SK-N-SH (cell line): Measurements from ENCODE around the gene MMP19. TPM values are rescaled to one million over a fixed set of nuclear protein-coding genes. Genes with fewer than 3 reads are reported as not detected.

Experiments used
- CTCF ChIA-PET: fragments of 300-600, 350-600 bp; formaldehyde crosslinking; extraction: SDS; loops from one replicate; lab custom pipeline; 2021; lab: Yijun Ruan, JAX
- POLR2A ChIA-PET: fragments of 350-600 bp; sonication (Branson Sonifier 250); formaldehyde crosslinking; extraction: SDS; loops from one replicate; lab custom pipeline; 2020; ENCODE audit warnings: antibody characterized with exemption, inconsistent platforms; lab: Yijun Ruan, JAX
- DNase-seq: peaks from one replicate; pipeline ENCODE4 v3.0.0; 2012
- H2AFZ ChIP-seq: fragments of 200-600 bp; sonication (generic); 2 replicates; pipeline ENCODE4 v1.8.1; 2016; ENCODE audit warnings: antibody characterized with exemption, mild to moderate bottlenecking, low read depth
- H3F3A ChIP-seq: fragments of 200-600 bp; sonication (generic); replicated peaks from 2 replicates; pipeline ENCODE3; 2016; ENCODE audit warnings: antibody characterized with exemption, mild to moderate bottlenecking; ENCODE audit not compliant: insufficient read depth
- H3K27ac ChIP-seq, 2 experiments: fragments of 200-500 bp in 1 of 2; fragments of 200-600 bp in 1 of 2; sonication (Bioruptor generic) in 1 of 2; sonication (generic), shearing (Covaris generic) in 1 of 2; 2 replicates each; pipeline versions ENCODE4 v1.5.1 to v1.6.1; 2014 to 2016; ENCODE audit warnings: low read depth in 2 of 2, inconsistent platforms in 1 of 2, low read length in 1 of 2, mild to moderate bottlenecking in 1 of 2, mixed read lengths in 1 of 2
- H3K27me3 ChIP-seq: fragments of 200-600 bp; sonication (generic), shearing (Covaris generic); 2 replicates; pipeline ENCODE4 v1.6.1; 2016; ENCODE audit warnings: mixed run types; ENCODE audit not compliant: insufficient read depth
- H3K36me3 ChIP-seq, 2 experiments: fragments of 200-500 bp in 1 of 2; fragments of 200-600 bp in 1 of 2; sonication (Bioruptor generic) in 1 of 2; sonication (generic) in 1 of 2; replicated peaks in 1 of 2; 2 replicates each; pipeline versions ENCODE3 to v1.5.1; 2014 to 2016; ENCODE audit warnings: low read length in 1 of 2, mild to moderate bottlenecking in 1 of 2; ENCODE audit not compliant: insufficient read depth in 2 of 2, control insufficient read depth in 1 of 2
- H3K4me1 ChIP-seq, 2 experiments: fragments of 200-500 bp in 1 of 2; fragments of 200-600 bp in 1 of 2; sonication (Bioruptor generic) in 1 of 2; sonication (generic), shearing (Covaris generic) in 1 of 2; 2 replicates each; pipeline versions ENCODE4 v1.5.1 to v1.6.1; 2014 to 2016; ENCODE audit warnings: low read depth in 1 of 2, low read length in 1 of 2, mixed run types in 1 of 2; ENCODE audit not compliant: insufficient read depth in 2 of 2, control insufficient read depth in 1 of 2
- H3K4me2 ChIP-seq: fragments of 200-600 bp; sonication (generic), shearing (Covaris generic); 2 replicates; pipeline ENCODE4 v1.6.1; 2017; ENCODE audit warnings: mixed run types
- H3K4me3 ChIP-seq, 2 experiments: fragments of 200-500 bp in 1 of 2; fragments of 200-600 bp in 1 of 2; sonication (Bioruptor generic) in 1 of 2; sonication (generic), shearing (Covaris generic) in 1 of 2; 2 replicates each; pipeline versions ENCODE4 v1.5.1 to v1.8.1; 2014 to 2016; ENCODE audit warnings: low read depth in 2 of 2, inconsistent platforms in 1 of 2, low read length in 1 of 2, mild to moderate bottlenecking in 1 of 2, mixed read lengths in 1 of 2, moderate library complexity in 1 of 2
- H3K79me2 ChIP-seq: fragments of 200-600 bp; sonication (generic); 2 replicates; pipeline ENCODE4 v1.8.1; 2017; ENCODE audit warnings: mild to moderate bottlenecking; ENCODE audit not compliant: insufficient read depth
- H3K9ac ChIP-seq: fragments of 200-600 bp; sonication (generic); 2 replicates; pipeline ENCODE4 v1.6.1; 2017; ENCODE audit warnings: mixed run types
- H3K9me2 ChIP-seq: fragments of 200-600 bp; sonication (generic); 2 replicates; pipeline ENCODE4 v1.6.1; 2017; ENCODE audit warnings: mixed run types
- H3K9me3 ChIP-seq: fragments of 200-600 bp; sonication (generic); 2 replicates; pipeline ENCODE4 v1.6.1; 2017; ENCODE audit warnings: mixed run types, mild to moderate bottlenecking, moderate library complexity
- H4K20me1 ChIP-seq: fragments of 200-600 bp; sonication (generic); 2 replicates; pipeline ENCODE4 v1.6.1; 2017; ENCODE audit warnings: mild to moderate bottlenecking, mixed run types; ENCODE audit not compliant: insufficient read depth
- CHD2 ChIP-seq: fragments of 150-350 bp; IDR thresholded peaks from 2 replicates; pipeline ENCODE4 v1.6.1; 2018; ENCODE audit warnings: low read length; ENCODE audit not compliant: partially characterized antibody
- CTCF ChIP-seq: fragments of 200-600 bp; sonication (generic); IDR thresholded peaks from 2 replicates; pipeline ENCODE4 v1.6.1; 2017; ENCODE audit warnings: antibody characterized with exemption, mild to moderate bottlenecking, moderate library complexity
- ELF1 ChIP-seq: IDR thresholded peaks from 2 replicates; pipeline ENCODE4 v1.4.0; 2012
- EZH2phosphoT487 ChIP-seq: fragments of 200-600 bp; sonication (generic); IDR thresholded peaks from 2 replicates; pipeline ENCODE4 v1.6.1; 2017; ENCODE audit warnings: low read depth, mixed run types, mild to moderate bottlenecking, antibody characterized with exemption, moderate library complexity, borderline replicate concordance
- FOXJ3 ChIP-seq: sonication (generic); formaldehyde crosslinking; IDR thresholded peaks from 2 replicates; pipeline ENCODE4 v1.5.1; 2020; ENCODE audit warnings: mild to moderate bottlenecking, missing genetic modification reagents
- FOXM1 ChIP-seq: IDR thresholded peaks from 2 replicates; pipeline ENCODE4 v1.4.0; 2012; ENCODE audit warnings: low read depth, mild to moderate bottlenecking
- GATA2 ChIP-seq: sonication (generic); formaldehyde crosslinking; IDR thresholded peaks from 2 replicates; pipeline ENCODE4 v1.5.0; 2020; ENCODE audit warnings: mild to moderate bottlenecking, missing genetic modification reagents
- IRF3 ChIP-seq: fragments of 150-350 bp; IDR thresholded peaks from 2 replicates; pipeline ENCODE4 v1.6.1; 2016; ENCODE audit warnings: mild to moderate bottlenecking, low read depth, low read length
- JUND ChIP-seq: IDR thresholded peaks from 2 replicates; pipeline ENCODE4 v1.4.0; 2012
- NRF1 ChIP-seq: IDR thresholded peaks from 2 replicates; pipeline ENCODE4 v1.6.1; 2012; ENCODE audit warnings: low read depth, mild to moderate bottlenecking, low read length
- PBX3 ChIP-seq: IDR thresholded peaks from 2 replicates; pipeline ENCODE4; 2012
- POLR2AphosphoS5 ChIP-seq: IDR thresholded peaks from 2 replicates; pipeline ENCODE4 v1.6.1; 2012; ENCODE audit warnings: low read depth, low read length
- RAD21 ChIP-seq: IDR thresholded peaks from 2 replicates; pipeline ENCODE4 v1.6.1; 2012; ENCODE audit warnings: mild to moderate bottlenecking, low read length
- REST ChIP-seq: IDR thresholded peaks from 2 replicates; pipeline ENCODE4 v1.6.1; 2012; ENCODE audit warnings: mild to moderate bottlenecking, low read depth, low read length, moderate library complexity
- RXRA ChIP-seq: IDR thresholded peaks from 2 replicates; pipeline ENCODE4 v1.4.0; 2012; ENCODE audit warnings: low read depth, mild to moderate bottlenecking, borderline replicate concordance
- SMC3 ChIP-seq: IDR thresholded peaks from 2 replicates; pipeline ENCODE4 v1.6.1; 2012; ENCODE audit warnings: low read depth, low read length, improper control_type of control experiment
- TAF1 ChIP-seq: IDR thresholded peaks from 2 replicates; pipeline ENCODE4 v1.6.1; 2012; ENCODE audit warnings: low read depth, mild to moderate bottlenecking, low read length, moderate library complexity, borderline replicate concordance
- TEAD4 ChIP-seq: IDR thresholded peaks from 2 replicates; pipeline ENCODE4 v1.4.0; 2012; ENCODE audit warnings: mild to moderate bottlenecking, borderline replicate concordance; ENCODE audit not compliant: insufficient read depth
- YY1 ChIP-seq: IDR thresholded peaks from 2 replicates; pipeline ENCODE4 v1.4.0; 2012; ENCODE audit warnings: low read depth, mild to moderate bottlenecking
- WGBS: methylation state at CpG from one replicate; pipeline ENCODE4 v1.1.6; 2017; ENCODE audit warnings: low lambda C conversion rate; 5-methylcytosine and 5-hydroxymethylcytosine counted together
- polyA plus RNA-seq, 3 experiments: library from polyadenylated mRNA; depleted of rRNA; stranded (reverse); fragments of >200 nt; gene quantifications; 2 replicates each; pipeline ENCODE4 v1.2.3, GENCODE V29; 2012
- TF ChIP-seq, protein P1 (sequence below): fragments of 150-350 bp; IDR thresholded peaks from 2 replicates; pipeline ENCODE4 v1.6.1; 2017; ENCODE audit warnings: antibody characterized with exemption, low read length, low read depth, borderline replicate concordance

Gene MMP19
- polyA plus RNA-seq, 1 of the 3 experiments (the other 2 are of a cell fraction): 5.7 TPM

GRCh38 chr12:55852740-55853139 is 10.0 kb upstream of the MMP19 start:
- TF ChIP-seq JUND (no peak), YY1 (no peak), FOXM1 (no peak), POLR2AphosphoS5 (no peak), EZH2phosphoT487 (no peak), NRF1 (no peak), ELF1 (no peak), SMC3 (no peak), CHD2 (no peak), TEAD4 (no peak), TAF1 (no peak), IRF3 (no peak), GATA2 (CRISPR knock-in tag) (no peak), CTCF (no peak), RAD21 (no peak), PBX3 (no peak), REST (no peak), RXRA (no peak), FOXJ3 (CRISPR knock-in tag) (no peak)
- TF ChIP-seq, protein P1, sequence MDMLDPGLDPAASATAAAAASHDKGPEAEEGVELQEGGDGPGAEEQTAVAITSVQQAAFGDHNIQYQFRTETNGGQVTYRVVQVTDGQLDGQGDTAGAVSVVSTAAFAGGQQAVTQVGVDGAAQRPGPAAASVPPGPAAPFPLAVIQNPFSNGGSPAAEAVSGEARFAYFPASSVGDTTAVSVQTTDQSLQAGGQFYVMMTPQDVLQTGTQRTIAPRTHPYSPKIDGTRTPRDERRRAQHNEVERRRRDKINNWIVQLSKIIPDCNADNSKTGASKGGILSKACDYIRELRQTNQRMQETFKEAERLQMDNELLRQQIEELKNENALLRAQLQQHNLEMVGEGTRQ: no peak
- CTCF ChIA-PET: interaction anchor here (0.6 kb wide), 1 partner anchor 74 kb away, joined by 4 read pairs; no protein-coding TSS in a partner anchor
- no peaks in the 10 kb centered on the region for H3K27me3 ChIP-seq
- H3K9me2 ChIP-seq: no peaks in the 10 kb centered on the region
- no peak for DNase-seq
- POLR2A ChIA-PET: no interaction called here
- no peaks in the 10 kb centered on the region for H3K79me2 ChIP-seq
- peaks cover 0 to 7% of the 10 kb centered on the region in 2 experiments; a peak in 1 of 4 replicates for H3K4me1 ChIP-seq
- H3K4me3 ChIP-seq: no peak overlapping the region
- H3K4me2 ChIP-seq: no peak overlapping the region
- H3K9me3 ChIP-seq: no peaks in the 10 kb centered on the region
- no peaks in the 10 kb centered on the region for H3K36me3 ChIP-seq
- 9% methylated on average over 1 of the region's 1 CpG for WGBS
- no peak overlapping the region for H3K9ac ChIP-seq
- H4K20me1 ChIP-seq: no peaks in the 10 kb centered on the region
- H3F3A ChIP-seq: peaks cover under 1% of the 10 kb centered on the region
- H3K27ac ChIP-seq: no peak overlapping the region
- no peak overlapping the region for H2AFZ ChIP-seq
